ACHN (cell line): Measurements from ENCODE around the gene ZNF132.
"Not testable (repeated sequence)": the region's sequence is repeated elsewhere in the genome, so short reads cannot be mapped to it uniquely, and the experiment has no call there.

Experiments used
- DNase-seq: peaks from one replicate; pipeline ENCODE4 v3.0.0-alpha.2; 2015
- in situ Hi-C: cut with HindIII; loops from 2 replicates; pipeline ENCODE4 v1.10.0; 2017; ENCODE audit warnings: low sequenced_read_pairs, low pct_ligation_motif_present, low pct_unique_long_range_greater_than_20kb

Gene ZNF132

GRCh38 chr19:58469241-58470013 lies 29.5 kb upstream of the ZNF132 start:
- DNase-seq = no peak
- in situ Hi-C loops = no loop called here

- in situ Hi-C loops = no loop called here
These were observed 28.4 kb upstream of the ZNF132 start for GRCh38 chr19:58468216-58468839.

GRCh38 chr19:58466760-58467589 lies 27.0 kb upstream of the ZNF132 start, which contains the start of gene ZNF324:
Gene ZNF324 (plus strand): TSS chr19:58467080. CDS start chr19:58469186, 2,106 bp downstream.
- peak; percentile 95 for DNase-seq
- in situ Hi-C loops = no loop called here

More at GRCh38 chr19:58468216-58468839, 28.4 kb upstream of the ZNF132 start:
- DNase-seq = no peak

GRCh38 chr19:58466089-58466759 lies 26.3 kb upstream of the ZNF132 start:
- in situ Hi-C loops = no loop called here
- DNase-seq = no peak

GRCh38 chr19:58460039-58460438 lies 20.1 kb upstream of the ZNF132 start:
- in situ Hi-C loops = no loop called here
- DNase-seq = no peak

GRCh38 chr19:58456111-58456510 lies 16.2 kb upstream of the ZNF132 start:
- DNase-seq = no peak
- in situ Hi-C loops = no loop called here

- in situ Hi-C loops = no loop called here
These were observed 15.4 kb upstream of the ZNF132 start for GRCh38 chr19:58455306-58455705.

GRCh38 chr19:58453743-58454142 lies 13.8 kb upstream of the ZNF132 start:
- DNase-seq = no peak
- in situ Hi-C loops = no loop called here

More at GRCh38 chr19:58455306-58455705, 15.4 kb upstream of the ZNF132 start:
- DNase-seq = no peak

GRCh38 chr19:58451358-58452101 lies 11.6 kb upstream of the ZNF132 start, which contains the start of gene ZNF324B:
Gene ZNF324B (plus strand): TSS chr19:58451622. CDS start chr19:58453702, 2,080 bp downstream.
- peak; percentile 94 for DNase-seq
- in situ Hi-C loops = no loop called here

- in situ Hi-C loops = no loop called here
- DNase-seq = no peak
These were observed 11.0 kb upstream of the ZNF132 start for GRCh38 chr19:58450856-58451357.

- in situ Hi-C loops, DNase-seq: not testable (repeated sequence)
These were observed 10.0 kb upstream of the ZNF132 start for GRCh38 chr19:58449980-58450379.

- in situ Hi-C loops = not testable (repeated sequence)
These were observed 8.9 kb upstream of the ZNF132 start for GRCh38 chr19:58448860-58449259.

GRCh38 chr19:58442986-58443385 lies 3.0 kb upstream of the ZNF132 start:
- in situ Hi-C loops, DNase-seq: not testable (repeated sequence)

More at GRCh38 chr19:58448860-58449259, 8.9 kb upstream of the ZNF132 start:
- DNase-seq = not testable (repeated sequence)

- DNase-seq = no peak
- in situ Hi-C loops = no loop called here
These were observed 603 bp upstream of the ZNF132 start for GRCh38 chr19:58440556-58440955.

GRCh38 chr19:58434217-58434616 lies 5.7 kb downstream of the ZNF132 start:
- in situ Hi-C loops = no loop called here
- peak; percentile 10 for DNase-seq

- in situ Hi-C loops = no loop called here
- no peak for DNase-seq
These were observed 10.2 kb downstream of the ZNF132 start for GRCh38 chr19:58429745-58430144.

- no peak for DNase-seq
- in situ Hi-C loops = no loop called here
These were observed 11.3 kb downstream of the ZNF132 start for GRCh38 chr19:58428617-58429016.

- DNase-seq = no peak
- in situ Hi-C loops = no loop called here
These were observed 22.9 kb downstream of the ZNF132 start for GRCh38 chr19:58417071-58417470.
